RWPE1 (cell line): ENCODE data around the gene IFT122.

Experiments
- CTCF ChIA-PET: fragments of 350-600 bp; sonication (Branson Sonifier 250); formaldehyde crosslinking; extraction: SDS; loops from one replicate; lab custom pipeline; 2021; lab: Yijun Ruan, JAX
- POLR2A ChIA-PET: fragments of 400-600 bp; formaldehyde crosslinking; extraction: SDS; loops from one replicate; lab custom pipeline; 2020; ENCODE audit warnings: antibody characterized with exemption; ENCODE audit not compliant: low non-redundant PET; lab: Yijun Ruan, JAX
- DNase-seq: peaks from one replicate; pipeline ENCODE4 v3.0.0; 2012; ENCODE audit warnings: low spot score
- H3K27ac ChIP-seq: fragments of 450-650 bp; 2 replicates; pipeline ENCODE4 v1.5.1; 2017
- TF ChIP-seq, protein P1 (sequence below): fragments of 450-650 bp; conservative IDR thresholded peaks from 2 replicates; pipeline ENCODE4 v1.5.1; 2017; ENCODE audit warnings: low read depth, mild to moderate bottlenecking

Gene IFT122

GRCh38 chr3:129421236-129421883 is 18.7 kb upstream of the IFT122 start:
- TF ChIP-seq, protein P1, sequence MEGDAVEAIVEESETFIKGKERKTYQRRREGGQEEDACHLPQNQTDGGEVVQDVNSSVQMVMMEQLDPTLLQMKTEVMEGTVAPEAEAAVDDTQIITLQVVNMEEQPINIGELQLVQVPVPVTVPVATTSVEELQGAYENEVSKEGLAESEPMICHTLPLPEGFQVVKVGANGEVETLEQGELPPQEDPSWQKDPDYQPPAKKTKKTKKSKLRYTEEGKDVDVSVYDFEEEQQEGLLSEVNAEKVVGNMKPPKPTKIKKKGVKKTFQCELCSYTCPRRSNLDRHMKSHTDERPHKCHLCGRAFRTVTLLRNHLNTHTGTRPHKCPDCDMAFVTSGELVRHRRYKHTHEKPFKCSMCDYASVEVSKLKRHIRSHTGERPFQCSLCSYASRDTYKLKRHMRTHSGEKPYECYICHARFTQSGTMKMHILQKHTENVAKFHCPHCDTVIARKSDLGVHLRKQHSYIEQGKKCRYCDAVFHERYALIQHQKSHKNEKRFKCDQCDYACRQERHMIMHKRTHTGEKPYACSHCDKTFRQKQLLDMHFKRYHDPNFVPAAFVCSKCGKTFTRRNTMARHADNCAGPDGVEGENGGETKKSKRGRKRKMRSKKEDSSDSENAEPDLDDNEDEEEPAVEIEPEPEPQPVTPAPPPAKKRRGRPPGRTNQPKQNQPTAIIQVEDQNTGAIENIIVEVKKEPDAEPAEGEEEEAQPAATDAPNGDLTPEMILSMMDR: no peak
- ChIA-PET CTCF (no interaction called here), POLR2A (no interaction called here)
- H3K27ac ChIP-seq: no peak overlapping the region
- DNase-seq: no peak

GRCh38 chr3:129421988-129422745 is 17.9 kb upstream of the IFT122 start:
- ChIA-PET CTCF (no interaction called here), POLR2A (no interaction called here)
- DNase-seq: no peak
- H3K27ac ChIP-seq: no peak overlapping the region
- TF ChIP-seq, protein P1: no peak

GRCh38 chr3:129422897-129423296 is 17.1 kb upstream of the IFT122 start:
- H3K27ac ChIP-seq: no peak overlapping the region
- TF ChIP-seq, protein P1: no peak
- ChIA-PET CTCF (no interaction called here), POLR2A (no interaction called here)
- DNase-seq: no peak

DNA sequence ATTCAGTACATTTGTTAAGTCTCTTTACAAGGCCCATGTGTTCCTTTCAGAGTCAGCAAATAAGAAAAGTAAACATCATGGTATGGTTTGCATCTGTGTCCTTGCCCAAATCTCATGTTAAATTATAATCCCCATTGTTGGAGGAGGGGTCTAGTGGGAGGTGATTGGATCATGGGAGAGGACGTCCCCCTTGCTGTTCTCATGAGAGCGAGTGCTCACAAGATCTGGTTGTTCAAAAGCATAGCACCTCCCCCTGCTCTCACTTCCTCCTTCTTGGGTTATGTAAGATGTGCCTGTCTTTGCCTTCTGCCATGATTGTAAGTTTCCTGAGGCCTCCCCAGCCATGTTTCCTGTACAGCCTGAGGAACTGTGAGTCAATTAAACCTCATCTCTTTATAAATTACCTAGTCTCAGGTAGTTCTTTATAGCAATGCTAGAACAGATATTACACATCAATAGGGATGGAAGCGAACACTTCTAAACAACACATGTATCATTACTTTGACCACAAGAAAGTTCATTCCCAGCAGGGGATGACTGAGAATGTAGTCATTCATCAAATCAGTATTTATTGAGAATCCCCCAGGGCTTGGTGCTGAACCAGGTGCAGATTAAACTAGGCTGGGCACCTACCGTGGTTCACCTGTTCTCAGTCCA is 15.7 kb upstream of the IFT122 start:
- H3K27ac ChIP-seq: no peak overlapping the region
- ChIA-PET CTCF (interaction anchor here (0.6 kb wide), 1 partner anchor 980 kb away, joined by 3 read pairs; no protein-coding TSS in a partner anchor), POLR2A (no interaction called here)
- DNase-seq: peak; percentile 48
- TF ChIP-seq, protein P1: no peak

- POLR2A ChIA-PET: no interaction called here
- CTCF ChIA-PET: no interaction called here
- H3K27ac ChIP-seq: no peak overlapping the region
- TF ChIP-seq, protein P1: no peak
- no peak for DNase-seq
Observed at GRCh38 chr3:129425213-129425612, 14.8 kb upstream of the IFT122 start.

DNA sequence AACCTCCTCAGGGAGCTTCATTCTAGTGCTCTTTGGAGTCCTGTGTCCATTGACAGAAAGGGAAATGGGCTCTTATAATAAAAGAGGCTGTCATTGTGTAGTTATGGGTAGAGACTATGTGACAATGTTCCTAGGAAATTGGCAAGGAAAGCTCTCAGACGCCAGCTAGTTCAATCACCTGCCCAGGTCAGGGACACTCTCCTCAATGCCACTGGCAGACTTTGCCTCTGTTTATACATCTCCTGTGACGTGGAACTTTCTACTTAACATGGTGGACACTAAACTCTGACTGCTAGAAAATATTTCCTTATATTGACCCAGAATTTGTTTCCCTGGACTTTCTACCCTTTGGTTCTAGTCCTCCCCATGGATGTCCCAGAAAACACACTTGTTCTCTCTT is 14.4 kb upstream of the IFT122 start:
- TF ChIP-seq, protein P1: no peak
- ChIA-PET CTCF (no interaction called here), POLR2A (no interaction called here)
- no peak overlapping the region for H3K27ac ChIP-seq
- DNase-seq: no peak
